ENCODE results near the gene GATB.

Gene GATB

DNA sequence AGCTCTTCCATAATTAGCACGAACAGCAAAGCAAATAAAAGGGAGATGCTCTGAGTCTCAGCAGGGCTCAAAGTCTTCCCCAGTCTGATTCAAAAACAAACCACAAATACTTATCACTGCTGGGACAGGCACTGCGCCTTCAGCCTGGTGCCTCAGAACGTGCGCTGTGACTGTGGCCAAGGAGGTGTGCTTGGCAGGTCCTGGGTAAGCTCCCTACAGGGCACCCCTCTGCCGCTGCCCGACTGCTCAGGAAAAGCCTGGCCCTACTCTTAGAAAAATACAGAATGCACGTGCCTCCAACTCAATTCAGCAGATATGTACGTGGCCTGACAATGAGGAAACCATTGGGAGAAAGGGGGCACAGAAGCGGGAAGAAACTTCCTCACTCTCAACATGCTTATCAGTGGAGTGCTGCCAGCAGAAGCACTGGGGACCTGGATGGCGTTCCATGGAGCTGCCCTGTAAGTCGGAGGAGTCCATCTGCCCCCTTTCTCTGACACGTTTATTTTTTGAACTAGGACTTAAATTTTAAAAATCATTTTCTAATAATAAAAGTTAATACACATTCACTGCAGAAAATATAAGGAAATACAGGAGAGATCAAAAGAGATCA, 86.8 kb downstream of the GATB start:
- no peak for DNase-seq (ENCODE audit: low spot score)

GRCh38 chr4:151672996-151673395, 87.8 kb downstream of the GATB start:
- no peak for DNase-seq (ENCODE audit: low spot score)

DNA sequence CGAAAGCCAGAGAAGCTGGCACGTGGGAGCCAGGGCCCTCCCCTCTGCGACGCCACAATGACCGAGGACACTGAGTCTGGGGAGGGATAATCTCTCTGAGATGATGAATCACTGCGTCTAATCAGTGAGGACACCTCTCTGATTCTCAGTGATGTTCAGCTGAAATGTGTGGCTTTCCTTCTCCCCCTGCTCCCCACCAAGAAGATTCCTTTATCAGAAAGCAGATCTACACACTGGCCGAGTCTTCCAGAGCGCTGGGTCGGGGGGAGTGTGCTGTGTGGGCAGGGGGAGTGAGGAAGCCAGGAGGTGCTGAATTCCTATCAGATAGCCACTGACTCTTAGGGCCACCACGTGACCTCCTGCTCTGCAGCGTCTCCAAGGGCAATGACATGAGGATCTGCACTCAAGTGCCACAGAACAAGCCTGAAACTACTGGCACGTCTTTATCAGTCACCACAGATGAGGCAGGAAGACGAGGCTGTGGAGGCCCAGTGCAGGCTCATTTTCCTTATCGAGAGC, 89.2 kb downstream of the GATB start:
- no peak for DNase-seq (ENCODE audit: low spot score)

DNA sequence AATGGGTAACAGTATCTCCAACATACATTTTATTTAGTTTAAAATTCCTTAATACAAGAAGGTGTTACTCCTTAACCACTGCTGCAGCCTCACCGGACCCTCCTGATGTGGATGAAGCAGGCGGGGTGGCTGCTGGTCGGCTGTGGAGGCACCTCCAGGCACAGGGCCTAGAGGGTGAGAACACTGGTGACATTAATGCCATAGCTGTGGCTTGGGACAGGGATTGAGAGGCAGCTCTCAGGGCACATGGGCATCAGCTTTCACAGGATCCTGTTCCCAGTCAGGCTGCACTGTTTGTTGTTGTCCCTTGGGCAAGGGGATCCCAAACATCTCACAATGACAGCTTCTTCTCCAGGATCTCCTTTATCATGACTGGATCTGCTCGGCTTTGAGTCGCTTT, 90.0 kb downstream of the GATB start:
- DNase-seq (ENCODE audit: low spot score) = no peak

DNA sequence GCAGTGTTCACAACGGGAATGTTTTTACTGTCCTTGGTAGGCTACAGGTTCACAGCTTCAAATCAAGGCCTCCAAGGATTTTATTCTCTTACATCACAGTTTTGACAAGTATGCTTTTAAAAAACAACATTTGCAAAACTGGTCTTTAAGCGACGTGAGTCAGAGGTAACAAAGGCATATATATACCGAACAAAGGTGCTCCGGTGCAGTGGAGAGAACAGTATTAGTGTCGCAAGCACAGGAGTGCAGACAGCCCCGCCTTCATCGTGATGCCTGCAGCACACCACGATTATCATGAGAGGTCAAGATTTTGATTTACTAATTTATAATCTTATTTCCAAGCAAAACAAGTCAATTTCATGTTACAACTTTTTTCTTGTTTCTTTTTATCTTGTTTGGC, 90.8 kb downstream of the GATB start:
- no peak for DNase-seq (ENCODE audit: low spot score)

- DNase-seq (ENCODE audit: low spot score) = no peak
Measured at GRCh38 chr4:151668689-151669402, 92.0 kb downstream of the GATB start.

DNA sequence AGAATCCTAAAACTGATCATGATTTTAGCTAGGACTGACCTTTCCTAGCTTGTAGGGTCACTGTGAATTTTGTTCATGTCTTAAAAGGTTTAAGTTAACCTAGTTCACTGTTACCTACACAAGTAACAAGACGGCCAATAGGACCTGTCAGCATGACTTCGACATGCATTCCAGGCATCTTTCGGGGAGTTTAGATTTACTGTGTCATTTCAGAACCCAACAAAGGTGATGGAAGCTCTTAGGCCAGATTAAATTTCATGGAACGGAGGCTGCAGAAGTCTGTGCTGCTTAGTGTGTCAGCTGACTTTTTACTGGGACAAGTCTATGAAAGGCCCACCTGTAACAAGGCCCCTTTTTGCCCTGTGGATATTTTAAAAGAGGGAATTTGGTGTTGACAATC, 93.1 kb downstream of the GATB start:
- no peak for DNase-seq (ENCODE audit: low spot score)

- no peak for DNase-seq (ENCODE audit: low spot score)
Measured at GRCh38 chr4:151667048-151667447, 93.8 kb downstream of the GATB start.

DNA sequence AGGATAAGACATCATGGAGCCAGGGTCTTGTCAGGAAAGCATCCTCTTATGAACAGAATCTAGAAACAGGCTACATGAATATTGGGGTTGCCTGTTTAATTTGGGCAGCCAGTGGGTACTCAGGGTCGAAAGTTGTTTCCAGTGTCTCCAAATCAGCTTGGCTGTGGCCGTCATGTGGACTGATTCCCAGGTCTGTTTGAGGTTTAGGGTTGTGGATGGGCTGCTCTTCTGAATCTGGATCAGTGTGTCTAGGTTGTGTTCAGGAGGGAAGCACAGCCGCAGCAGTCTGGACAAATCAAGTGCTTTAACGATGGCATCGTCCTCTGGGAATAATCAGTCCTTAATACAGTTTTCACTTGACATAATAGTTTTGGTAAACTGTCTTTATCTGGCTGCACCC, 94.3 kb downstream of the GATB start:
- no peak for DNase-seq (ENCODE audit: low spot score)

DNA sequence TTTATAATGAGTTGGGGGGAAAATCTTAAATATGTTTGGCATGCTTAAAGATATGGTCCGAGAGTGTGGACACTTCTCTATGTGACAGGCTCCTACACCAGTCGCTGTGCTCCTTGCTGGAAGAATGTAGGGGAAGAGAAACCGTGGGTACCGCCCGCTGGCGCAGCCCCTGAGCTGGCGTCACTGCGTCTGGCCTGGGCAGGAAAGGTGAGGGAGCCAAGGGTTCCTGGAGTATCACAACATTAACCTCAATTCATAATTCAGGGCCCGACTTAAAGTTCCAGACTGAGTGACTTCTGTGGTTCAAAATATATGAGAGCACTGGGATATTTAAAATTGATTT, 95.1 kb downstream of the GATB start:
- no peak for DNase-seq (ENCODE audit: low spot score)

DNA sequence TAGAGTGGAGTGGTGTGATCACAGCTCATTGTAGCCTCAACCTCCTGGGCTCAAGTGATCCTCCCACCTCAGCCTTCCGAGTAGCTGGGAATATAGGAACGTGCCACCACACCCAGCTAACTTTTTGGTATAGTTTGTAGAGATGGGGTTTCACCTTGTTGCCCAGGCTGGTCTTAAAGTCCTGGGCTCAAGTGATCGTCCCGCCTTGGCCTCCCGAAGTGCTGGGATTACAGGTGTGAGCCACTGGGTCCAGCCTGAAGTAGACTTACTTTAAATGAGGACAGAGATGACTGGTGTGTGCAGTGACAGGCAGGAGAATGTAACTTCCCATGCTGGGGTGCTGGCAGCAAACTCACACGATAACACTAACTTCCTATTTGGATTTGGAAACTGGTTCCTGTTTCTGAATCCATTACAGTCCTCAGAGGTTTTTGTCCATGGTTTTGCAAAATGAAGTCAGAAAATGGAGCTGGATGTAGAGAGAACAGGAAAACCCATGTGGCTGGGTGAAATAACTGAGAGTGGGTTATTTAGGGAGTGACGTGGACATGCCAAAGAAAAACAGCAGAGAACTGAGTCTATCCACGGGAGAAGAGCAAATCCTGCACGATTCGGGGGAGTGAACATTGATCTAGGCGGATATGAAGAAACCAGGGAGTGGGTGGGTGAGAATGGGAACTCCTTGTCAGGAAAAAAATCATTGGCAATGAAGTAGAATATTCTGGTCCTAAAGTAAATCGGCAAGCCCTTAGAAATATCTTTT, 95.6 kb downstream of the GATB start:
- no peak for DNase-seq (ENCODE audit: low spot score)

DNA sequence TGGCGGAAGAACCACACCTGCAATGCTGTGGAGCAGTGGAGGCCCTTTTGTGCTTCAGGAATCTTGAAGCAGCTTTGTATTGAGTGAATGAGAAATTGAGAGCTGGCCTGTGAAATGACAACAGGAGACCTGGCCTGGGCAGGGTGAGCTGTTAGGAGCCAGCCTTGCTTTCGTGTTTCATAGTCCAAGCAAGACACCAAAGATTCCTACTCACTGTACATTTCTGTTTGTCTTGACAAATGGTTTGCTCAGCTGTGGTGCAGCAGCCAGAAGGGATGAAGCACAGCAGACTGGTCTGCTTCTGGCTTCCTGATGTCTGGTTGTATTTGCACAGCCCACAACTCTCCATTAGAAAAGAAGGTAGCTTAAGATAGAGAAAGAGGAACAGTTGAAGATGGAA, 96.5 kb downstream of the GATB start:
- DNase-seq (ENCODE audit: low spot score) = no peak

DNA sequence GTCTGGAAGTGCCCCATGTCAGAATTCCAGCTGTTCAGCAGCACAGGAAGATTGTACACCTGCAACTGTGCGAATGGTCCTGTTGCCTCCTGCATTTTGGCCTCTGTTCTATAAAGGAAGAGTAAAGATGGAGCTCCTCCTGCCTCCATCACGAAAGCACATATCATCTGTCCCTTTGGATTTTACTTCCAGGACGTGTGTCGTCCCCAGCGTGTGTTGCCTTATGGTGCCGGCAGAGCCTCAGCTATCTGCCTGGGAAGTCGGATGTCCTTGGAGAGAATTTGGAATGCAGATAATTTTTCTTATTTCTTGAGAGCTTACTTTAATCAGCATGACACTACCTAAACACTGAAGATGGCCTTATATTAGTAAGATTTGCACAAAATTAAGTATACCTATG, 97.7 kb downstream of the GATB start:
- DNase-seq (ENCODE audit: low spot score) = no peak

- no peak for DNase-seq (ENCODE audit: low spot score)
Measured at GRCh38 chr4:151661873-151662272, 98.9 kb downstream of the GATB start.

DNA sequence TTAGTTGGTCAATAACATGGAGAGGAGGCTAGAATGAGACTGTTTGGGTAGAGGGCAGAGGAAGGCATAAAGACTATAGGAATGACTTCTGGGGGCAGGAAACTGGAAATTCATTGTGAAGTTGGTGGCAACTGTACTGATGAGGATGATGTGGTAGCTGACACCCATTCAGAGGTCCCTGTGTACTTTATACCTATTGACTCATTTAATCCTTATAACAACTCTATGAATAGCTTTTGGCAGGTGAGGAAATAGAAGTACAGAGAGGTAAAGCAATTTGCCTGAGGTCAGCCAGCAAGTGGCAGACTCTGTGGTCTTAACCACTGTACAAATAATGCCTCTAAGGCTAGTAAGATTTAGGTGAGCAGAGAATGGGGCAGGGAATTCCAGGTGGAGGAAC, 100.1 kb downstream of the GATB start:
- DNase-seq (ENCODE audit: low spot score) = no peak

GRCh38 chr4:151659601-151660364, 101.0 kb downstream of the GATB start:
- DNase-seq (ENCODE audit: low spot score) = no peak

DNA sequence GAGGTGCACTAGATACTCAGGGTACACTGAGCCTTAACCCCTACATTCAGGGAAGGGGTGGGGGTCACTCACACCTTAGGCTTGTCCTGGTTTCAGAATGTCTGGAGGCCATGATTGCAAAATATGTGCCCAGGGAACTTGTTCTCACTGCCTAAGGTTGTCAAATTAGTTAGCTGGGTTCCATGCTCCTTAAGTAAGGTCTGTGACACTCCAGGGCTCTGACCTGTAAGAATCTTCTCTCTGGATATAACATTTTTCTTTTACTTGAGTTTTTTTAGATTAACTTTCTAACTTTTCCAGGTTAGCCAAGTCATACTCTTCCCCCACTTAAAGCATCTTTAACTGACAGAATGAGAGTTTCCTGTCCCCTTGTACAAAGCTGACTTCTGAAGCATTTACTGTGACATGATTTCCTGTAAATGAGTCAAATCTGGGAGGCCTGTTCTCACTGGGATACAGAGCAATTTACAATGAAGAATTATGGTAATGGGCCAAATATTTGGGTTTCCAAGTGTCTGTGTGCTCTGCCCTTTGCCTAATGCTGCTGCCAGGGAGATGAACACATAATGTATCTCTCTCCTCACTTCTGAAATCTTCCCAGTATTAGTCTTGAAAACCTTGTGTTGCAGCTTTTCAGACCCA, 101.7 kb downstream of the GATB start:
- DNase-seq (ENCODE audit: low spot score) = no peak

DNA sequence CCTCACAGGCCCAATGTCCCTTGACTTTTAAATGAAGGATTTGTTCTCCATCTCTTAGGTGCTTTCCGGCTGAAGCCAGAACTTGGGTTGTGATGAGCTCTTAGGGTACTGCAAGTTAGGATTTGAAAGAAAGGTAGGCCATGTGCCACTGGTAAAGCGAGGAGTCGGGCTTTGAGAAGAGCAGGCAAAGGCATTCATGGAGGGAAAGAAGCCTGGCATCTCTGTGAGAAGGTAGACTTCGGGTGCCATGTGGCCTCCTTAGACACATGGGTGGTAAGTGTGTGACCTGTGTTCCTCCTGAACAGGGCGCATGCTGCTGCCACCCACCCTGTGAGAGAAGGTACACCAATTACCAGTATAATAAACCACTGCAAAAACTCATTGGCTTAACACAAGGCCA, 102.9 kb downstream of the GATB start:
- DNase-seq (ENCODE audit: low spot score) = no peak

GRCh38 chr4:151656058-151656457, 104.7 kb downstream of the GATB start:
- DNase-seq (ENCODE audit: low spot score) = no peak

DNA sequence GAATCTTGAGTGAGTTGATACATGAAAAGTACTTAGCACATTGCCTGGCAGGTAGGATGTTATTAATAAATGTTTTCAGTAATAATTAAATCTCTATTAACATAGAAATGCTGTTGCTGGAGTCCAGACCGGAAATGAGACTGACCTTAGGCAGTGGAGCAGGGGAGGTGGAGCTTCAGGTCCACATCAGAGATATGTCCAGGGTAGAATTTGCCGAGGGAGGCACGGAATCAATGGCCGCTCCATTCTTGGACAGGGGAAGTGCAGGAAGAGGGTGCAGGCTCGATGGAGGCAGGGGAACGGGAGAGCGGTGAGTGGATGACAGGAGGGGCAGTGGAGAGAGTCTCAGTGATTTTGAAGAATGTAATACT, 107.3 kb downstream of the GATB start:
- no peak for DNase-seq (ENCODE audit: low spot score)

GRCh38 chr4:151652841-151653547, 107.8 kb downstream of the GATB start:
- no peak for DNase-seq (ENCODE audit: low spot score)
